ENCODE measurements around the gene FAM163B. TPM values are rescaled to one million over a fixed set of nuclear protein-coding genes. Genes with fewer than 3 reads are reported as not detected.

FAM163B gene
- total RNA-seq, 1 donor from 2014 or later: not detected

- H3K4me1 Mint-ChIP-seq (ENCODE audit: unreplicated experiment): no peaks in the 10 kb centered on the region
- DNase-seq (ENCODE audit: extremely low spot score, unreplicated experiment): no peak
- H3K36me3 Mint-ChIP-seq (ENCODE audit: unreplicated experiment): no peaks in the 10 kb centered on the region
- H3K9me3 Mint-ChIP-seq (ENCODE audit: unreplicated experiment): no peaks in the 10 kb centered on the region
- no peak overlapping the region for H3K4me3 Mint-ChIP-seq (ENCODE audit: unreplicated experiment)
- H3K27me3 Mint-ChIP-seq (ENCODE audit: unreplicated experiment): peaks cover 38% of the 10 kb centered on the region
- H3K27ac Mint-ChIP-seq (ENCODE audit: unreplicated experiment): no peak overlapping the region
- no peak for TF ChIP-seq CTCF (IDR thresholded peaks at IDR 0.05)
Observed at GRCh38 chr9:133604214-133604613, 5.0 kb downstream of the FAM163B start.

GRCh38 chr9:133603135-133603927 lies 5.9 kb downstream of the FAM163B start:
- H3K4me3 Mint-ChIP-seq (ENCODE audit: unreplicated experiment): no peak overlapping the region
- H3K27me3 Mint-ChIP-seq (ENCODE audit: unreplicated experiment): peaks cover 35% of the 10 kb centered on the region
- no peak for DNase-seq (ENCODE audit: extremely low spot score, unreplicated experiment)
- H3K27ac Mint-ChIP-seq (ENCODE audit: unreplicated experiment): no peak overlapping the region
- no peak for TF ChIP-seq CTCF (IDR thresholded peaks at IDR 0.05)
- H3K36me3 Mint-ChIP-seq (ENCODE audit: unreplicated experiment): no peaks in the 10 kb centered on the region
- H3K9me3 Mint-ChIP-seq (ENCODE audit: unreplicated experiment): no peaks in the 10 kb centered on the region
- no peaks in the 10 kb centered on the region for H3K4me1 Mint-ChIP-seq (ENCODE audit: unreplicated experiment)

GRCh38 chr9:133602277-133602676 lies 6.9 kb downstream of the FAM163B start:
- TF ChIP-seq CTCF (IDR thresholded peaks at IDR 0.05): no peak
- Mint-ChIP-seq H3K9me3 (ENCODE audit: unreplicated experiment) (peaks cover 3% of the 10 kb centered on the region), H3K27ac (ENCODE audit: unreplicated experiment) (no peak overlapping the region), H3K36me3 (ENCODE audit: unreplicated experiment) (no peaks in the 10 kb centered on the region), H3K27me3 (ENCODE audit: unreplicated experiment) (peaks cover 28% of the 10 kb centered on the region), H3K4me3 (ENCODE audit: unreplicated experiment) (no peak overlapping the region), H3K4me1 (ENCODE audit: unreplicated experiment) (no peaks in the 10 kb centered on the region)
- DNase-seq (ENCODE audit: extremely low spot score, unreplicated experiment): no peak

GRCh38 chr9:133601746-133602145 lies 7.4 kb downstream of the FAM163B start:
- peaks cover 22% of the 10 kb centered on the region for H3K27me3 Mint-ChIP-seq (ENCODE audit: unreplicated experiment)
- no peak for TF ChIP-seq CTCF (IDR thresholded peaks at IDR 0.05)
- no peaks in the 10 kb centered on the region for H3K4me1 Mint-ChIP-seq (ENCODE audit: unreplicated experiment)
- peaks cover 8% of the 10 kb centered on the region for H3K9me3 Mint-ChIP-seq (ENCODE audit: unreplicated experiment)
- H3K27ac Mint-ChIP-seq (ENCODE audit: unreplicated experiment): no peak overlapping the region
- no peak for DNase-seq (ENCODE audit: extremely low spot score, unreplicated experiment)
- H3K36me3 Mint-ChIP-seq (ENCODE audit: unreplicated experiment): no peaks in the 10 kb centered on the region
- H3K4me3 Mint-ChIP-seq (ENCODE audit: unreplicated experiment): no peak overlapping the region

GRCh38 chr9:133600739-133601138 lies 8.4 kb downstream of the FAM163B start:
- peaks cover 9% of the 10 kb centered on the region for H3K9me3 Mint-ChIP-seq (ENCODE audit: unreplicated experiment)
- no peak for TF ChIP-seq CTCF (IDR thresholded peaks at IDR 0.05)
- H3K36me3 Mint-ChIP-seq (ENCODE audit: unreplicated experiment): no peaks in the 10 kb centered on the region
- no peaks in the 10 kb centered on the region for H3K4me1 Mint-ChIP-seq (ENCODE audit: unreplicated experiment)
- no peak overlapping the region for H3K27ac Mint-ChIP-seq (ENCODE audit: unreplicated experiment)
- no peak overlapping the region for H3K4me3 Mint-ChIP-seq (ENCODE audit: unreplicated experiment)
- no peak for DNase-seq (ENCODE audit: extremely low spot score, unreplicated experiment)
- peaks cover 16% of the 10 kb centered on the region for H3K27me3 Mint-ChIP-seq (ENCODE audit: unreplicated experiment)

Data from osteocyte (in vitro differentiated cells).